PC-9 (cell line): Measurements from ENCODE around the gene KCNJ6.

ENCODE experiments used
- EZH2 ChIP-seq: fragments of 200-600 bp; sonication (generic); IDR thresholded peaks from 2 replicates; pipeline ENCODE4 v1.8.0; 2017; ENCODE audit warnings: antibody characterized with exemption, low read depth
- TF ChIP-seq, protein P1 (sequence below): fragments of 200-600 bp; sonication (generic); conservative IDR thresholded peaks from 2 replicates; pipeline ENCODE4 v1.6.1; 2017; ENCODE audit warnings: mixed run types, antibody characterized with exemption, mild to moderate bottlenecking, moderate library complexity

DNA sequence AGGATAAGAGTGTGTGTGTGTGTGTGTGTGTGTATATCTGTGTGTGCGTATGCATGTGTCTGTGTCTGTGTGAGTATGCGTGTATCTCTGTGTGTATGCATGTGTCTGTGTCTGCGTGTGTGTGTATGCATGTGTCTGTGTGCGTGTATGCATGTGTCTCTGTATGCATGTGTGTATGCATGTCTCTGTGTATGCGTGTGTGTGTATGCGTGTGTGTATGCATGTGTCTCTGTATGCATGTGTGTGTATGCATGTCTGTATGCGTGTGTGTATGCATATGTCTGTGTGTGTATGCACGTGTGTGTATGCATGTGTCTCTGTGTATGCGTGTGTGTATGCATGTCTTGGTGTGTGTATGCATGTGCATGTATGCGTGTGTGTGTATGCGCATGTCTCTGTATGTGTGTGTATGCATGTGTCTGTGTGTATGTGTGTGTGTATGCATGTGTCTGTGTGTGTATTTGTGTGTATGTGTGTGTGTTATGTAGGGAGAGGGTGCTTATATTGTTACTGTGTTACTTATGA lies 301.8 kb downstream of the KCNJ6 start:
- TF ChIP-seq, protein P1, sequence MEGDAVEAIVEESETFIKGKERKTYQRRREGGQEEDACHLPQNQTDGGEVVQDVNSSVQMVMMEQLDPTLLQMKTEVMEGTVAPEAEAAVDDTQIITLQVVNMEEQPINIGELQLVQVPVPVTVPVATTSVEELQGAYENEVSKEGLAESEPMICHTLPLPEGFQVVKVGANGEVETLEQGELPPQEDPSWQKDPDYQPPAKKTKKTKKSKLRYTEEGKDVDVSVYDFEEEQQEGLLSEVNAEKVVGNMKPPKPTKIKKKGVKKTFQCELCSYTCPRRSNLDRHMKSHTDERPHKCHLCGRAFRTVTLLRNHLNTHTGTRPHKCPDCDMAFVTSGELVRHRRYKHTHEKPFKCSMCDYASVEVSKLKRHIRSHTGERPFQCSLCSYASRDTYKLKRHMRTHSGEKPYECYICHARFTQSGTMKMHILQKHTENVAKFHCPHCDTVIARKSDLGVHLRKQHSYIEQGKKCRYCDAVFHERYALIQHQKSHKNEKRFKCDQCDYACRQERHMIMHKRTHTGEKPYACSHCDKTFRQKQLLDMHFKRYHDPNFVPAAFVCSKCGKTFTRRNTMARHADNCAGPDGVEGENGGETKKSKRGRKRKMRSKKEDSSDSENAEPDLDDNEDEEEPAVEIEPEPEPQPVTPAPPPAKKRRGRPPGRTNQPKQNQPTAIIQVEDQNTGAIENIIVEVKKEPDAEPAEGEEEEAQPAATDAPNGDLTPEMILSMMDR, result no peak
- TF ChIP-seq EZH2, result no peak
